ENCODE measurements around the gene ZNF205. TPM values are rescaled to one million over a fixed set of nuclear protein-coding genes. Genes with fewer than 3 reads are reported as not detected.

The ZNF205 gene
- total and polyA plus RNA-seq, 2 of the 8 experiments (the other 6 are each of a cell fraction or from before 2014, with no cell fraction given), result 19.1 to 19.9 TPM

GRCh38 chr16:3070608-3071111 lies 41.7 kb upstream of the ZNF205 start:
- H4K5ac ChIP-seq (ENCODE audit: insufficient read length, low read depth, low read length), result no peak overlapping the region
- no peak overlapping the region for H3K4ac ChIP-seq (replicated peaks; ENCODE audit: insufficient read length, low read depth, low read length)
- H3K9ac ChIP-seq (replicated peaks in 1 of 4; ENCODE audit: extremely low read depth in 1 of 4, low read depth in 3 of 4, low read length in 3 of 4), result no peak overlapping the region
- no peak overlapping the region for H2BK120ac ChIP-seq (replicated peaks; ENCODE audit: low read depth, low read length)
- no peak overlapping the region; the same call in 1 of the 2 replicates for H4K8ac ChIP-seq (ENCODE audit: extremely low read depth, insufficient read depth, low read length)
- 86% methylated on average over 9 of the region's 9 CpGs; no CpG with 5 or more reads in 1 of the 2 experiments for WGBS, 2 experiments (ENCODE audit: extremely low coverage in 1 of 2, insufficient coverage in 1 of 2, insufficient read length in 1 of 2, insufficient replicate concordance in 2 of 2, low coverage in 1 of 2, low lambda C conversion rate in 2 of 2, missing lambda C conversion rate in 1 of 2)
- no peaks in the 10 kb centered on the region for H3K79me2 ChIP-seq (ENCODE audit: control insufficient read depth in 1 of 2, insufficient read depth in 2 of 2, low read length in 2 of 2)
- H2BK15ac ChIP-seq (ENCODE audit: low read length), result no peak overlapping the region
- H2BK5ac ChIP-seq (ENCODE audit: low read depth, low read length), result no peak overlapping the region
- no peak overlapping the region for H3K4me2 ChIP-seq (ENCODE audit: insufficient read depth in 1 of 2, low read depth in 2 of 2, low read length in 2 of 2)
- H2AFZ ChIP-seq (ENCODE audit: low read length), result no peak overlapping the region
- no peak overlapping the region for H3K4me3 ChIP-seq (ENCODE audit: extremely low read depth in 1 of 4, insufficient read depth in 2 of 4, low read depth in 3 of 4, low read length in 4 of 4)
- no peak overlapping the region for H3K56ac ChIP-seq (replicated peaks; ENCODE audit: insufficient read length, low read depth, low read length)
- ChIA-PET POLR2A (ENCODE audit: partially characterized antibody) (interaction anchor here (0.7 to 3.8 kb wide), 12 partner anchors 15 to 62 kb away, joined by 3 to 31 read pairs (median 4); partner anchors contain the start of genes HCFC1R1, THOC6 and ZSCAN10), CTCF (ENCODE audit: partially characterized antibody) (interaction anchor here (0.7 to 2.7 kb wide), 16 partner anchors 9 to 93 kb away, joined by 3 to 13 read pairs (median 4); no protein-coding TSS in a partner anchor)
- no peak overlapping the region for H3K18ac ChIP-seq (ENCODE audit: extremely low read depth, low read length)
- H3K79me1 ChIP-seq (ENCODE audit: low read depth, low read length), result no peaks in the 10 kb centered on the region
- H4K20me1 ChIP-seq (replicated peaks in 1 of 2; ENCODE audit: control insufficient read depth in 1 of 2, insufficient read depth in 2 of 2, low read length in 2 of 2), result peaks cover 0 to 4% of the 10 kb centered on the region in 2 experiments
- H2BK12ac ChIP-seq (ENCODE audit: low read depth, low read length), result no peak overlapping the region
- no peak overlapping the region for H2BK20ac ChIP-seq (ENCODE audit: low read length)
- no peaks in the 10 kb centered on the region; a peak in 1 of 7 replicates for H3K27me3 ChIP-seq (replicated peaks in 1 of 4; ENCODE audit: control insufficient read depth in 3 of 4, extremely low read depth in 1 of 4, insufficient read depth in 3 of 4, low read length in 3 of 4)
- no peak overlapping the region for H3K23ac ChIP-seq (ENCODE audit: insufficient read length)
- H3K27ac ChIP-seq (ENCODE audit: low read depth, low read length), result no peak overlapping the region
- no peaks in the 10 kb centered on the region for H3K36me3 ChIP-seq (ENCODE audit: control insufficient read depth in 2 of 4, insufficient read depth in 4 of 4, low read length in 3 of 4)
- H3K9me3 ChIP-seq (ENCODE audit: insufficient read depth in 2 of 2, low read depth in 1 of 2, low read length in 1 of 2), result no peaks in the 10 kb centered on the region
- peaks cover 0 to 2% (median 0%) of the 10 kb centered on the region in 4 experiments; a peak in 1 of 7 replicates for H3K4me1 ChIP-seq (replicated peaks in 1 of 4; ENCODE audit: control insufficient read depth in 3 of 4, insufficient read depth in 4 of 4, low read length in 3 of 4)
- no peak overlapping the region for H2AK5ac ChIP-seq (ENCODE audit: low read depth, low read length)
- DNase-seq (ENCODE audit: low read depth in 1 of 2, low spot score in 2 of 2) (no peak), FAIRE-seq (no peak)
- no peak overlapping the region for H3K14ac ChIP-seq (ENCODE audit: insufficient read length)
- H3K23me2 ChIP-seq (ENCODE audit: low read depth, low read length), result no peaks in the 10 kb centered on the region
- no peak overlapping the region for H4K91ac ChIP-seq (replicated peaks; ENCODE audit: insufficient read length, low read length)
- TF ChIP-seq POLR2A (IDR thresholded peaks at IDR 0.05; ENCODE audit: control extremely low read depth in 1 of 2, low read depth in 2 of 2, low read length in 2 of 2), result no peak
- TF ChIP-seq BACH1 (IDR thresholded peaks at IDR 0.05; ENCODE audit: low read length), result no peak
- TF ChIP-seq SUZ12 (IDR thresholded peaks at IDR 0.05; ENCODE audit: low read length), result no peak
- TF ChIP-seq SP1 (IDR thresholded peaks at IDR 0.05; ENCODE audit: low read depth, low read length), result no peak
- TF ChIP-seq JUN (IDR thresholded peaks at IDR 0.05; ENCODE audit: low read depth, low read length), result no peak
- no peak for TF ChIP-seq CHD2 (IDR thresholded peaks at IDR 0.05; ENCODE audit: low read length)
- no peak for TF ChIP-seq GABPA (IDR thresholded peaks at IDR 0.05; ENCODE audit: borderline replicate concordance, insufficient read depth, low read length)
- TF ChIP-seq RAD21 (IDR thresholded peaks at IDR 0.05 in 1 of 2, conservative IDR thresholded peaks at IDR 0.05 in 1 of 2; ENCODE audit: low read depth in 2 of 2, low read length in 2 of 2), result no peak
- no peak for TF ChIP-seq NRF1 (IDR thresholded peaks at IDR 0.05; ENCODE audit: low read depth, low read length)
- no peak for TF ChIP-seq JUND (IDR thresholded peaks at IDR 0.05; ENCODE audit: low read length)
- no peak for TF ChIP-seq TBP (IDR thresholded peaks at IDR 0.05; ENCODE audit: low read depth, low read length)
- TF ChIP-seq SP4 (IDR thresholded peaks at IDR 0.05; ENCODE audit: low read length), result no peak
- TF ChIP-seq FOSL1 (IDR thresholded peaks at IDR 0.05; ENCODE audit: insufficient read depth, low read depth, low read length), result no peak
- TF ChIP-seq BCL11A (IDR thresholded peaks at IDR 0.05; ENCODE audit: low read depth in 2 of 2, low read length in 2 of 2), result no peak
- no peak for TF ChIP-seq CTBP2 (IDR thresholded peaks at IDR 0.05; ENCODE audit: borderline replicate concordance, insufficient read depth, insufficient read length, low read length)

Data from H1 (cell line).